Left lobe of liver (tissue), 2 donors: ENCODE results near the gene MET. TPM values are rescaled to one million over a fixed set of nuclear protein-coding genes. Genes with fewer than 3 reads are reported as not detected.
"Not testable (repeated sequence)": the region's sequence is repeated elsewhere in the genome, so short reads cannot be mapped to it uniquely, and the experiment has no call there.

Experiments used
- ATAC-seq: fragments of 200-7000 bp; cut with Tn5 transposase; one replicate; pipeline ENCODE4 v1.9.1; 2020; ENCODE audit warnings: mild to moderate bottlenecking, moderate library complexity
- DNase-seq: peaks from one replicate; pipeline ENCODE4 v3.0.0-alpha.2; 2020; ENCODE audit warnings: low spot score
- total RNA-seq: library from RNA; stranded (reverse); gene quantifications from one replicate; pipeline ENCODE4 v1.2.1, GENCODE V29; 2021
- donor health status: DM: no; HTN: no; CAD: no; lungs with moderate emphysema.
- donor health status: DM: no; HTN: yes; CAD: no.

MET gene
- total RNA-seq, 1 donor from 2014 or later, result 32.2 TPM

DNA sequence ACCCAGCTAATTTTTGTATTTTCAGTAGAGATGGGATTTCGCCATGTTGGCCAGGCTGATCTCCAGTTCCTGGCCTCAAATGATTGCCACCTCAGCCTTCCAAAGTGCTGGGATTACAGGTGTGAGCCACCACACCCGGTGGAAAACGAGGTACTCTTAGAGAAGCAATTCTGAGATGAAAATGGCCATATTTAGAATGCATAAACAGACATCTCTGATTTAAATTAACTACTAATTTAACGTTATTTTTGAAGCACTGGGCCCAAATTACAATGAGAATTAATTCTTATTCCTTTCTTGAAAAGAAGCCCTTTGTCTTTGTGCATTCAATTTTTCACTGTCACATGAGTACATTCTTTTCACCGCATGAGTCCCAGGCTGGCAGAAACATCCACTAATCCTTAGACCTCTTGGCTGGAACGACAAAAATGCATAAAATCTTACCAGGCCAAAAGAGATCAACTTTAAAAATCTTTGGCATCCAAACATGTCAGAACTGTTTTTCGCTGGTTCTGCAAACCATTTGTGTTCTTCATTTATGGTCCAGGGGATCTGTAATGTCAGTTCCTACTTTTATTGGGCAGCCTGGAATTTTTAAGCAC is 130.2 kb downstream of the MET start:
- DNase-seq, result no peak
- no peak for ATAC-seq

- DNase-seq (no peak), ATAC-seq (peak; percentile 55)
These were observed 130.8 kb downstream of the MET start for GRCh38 chr7:116802746-116803152.

- ATAC-seq, result no peak
- no peak for DNase-seq
These were observed 132.5 kb downstream of the MET start for GRCh38 chr7:116804471-116804870.

DNA sequence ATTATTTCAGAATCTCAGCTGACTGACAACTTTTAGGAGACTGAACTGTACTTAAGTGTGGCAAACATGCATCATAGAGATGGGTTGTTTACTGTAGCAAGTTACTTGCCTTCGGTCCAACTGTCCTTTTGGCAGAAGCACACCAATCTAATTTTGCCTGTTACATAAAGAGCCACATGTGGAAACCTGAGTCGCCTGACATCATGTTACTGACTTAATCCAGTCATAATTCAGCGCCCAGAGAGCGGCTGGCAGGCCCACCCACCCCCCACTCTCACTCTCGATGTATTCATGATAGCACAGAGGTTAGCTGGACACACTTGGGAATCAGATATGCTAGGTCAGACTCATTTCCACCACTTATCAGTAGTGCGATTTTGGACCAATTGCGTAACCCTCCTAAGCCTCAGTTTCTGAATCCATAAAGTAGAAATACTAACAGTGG is 133.1 kb downstream of the MET start:
- DNase-seq (peak; percentile 67), ATAC-seq (peak; percentile 58)

DNA sequence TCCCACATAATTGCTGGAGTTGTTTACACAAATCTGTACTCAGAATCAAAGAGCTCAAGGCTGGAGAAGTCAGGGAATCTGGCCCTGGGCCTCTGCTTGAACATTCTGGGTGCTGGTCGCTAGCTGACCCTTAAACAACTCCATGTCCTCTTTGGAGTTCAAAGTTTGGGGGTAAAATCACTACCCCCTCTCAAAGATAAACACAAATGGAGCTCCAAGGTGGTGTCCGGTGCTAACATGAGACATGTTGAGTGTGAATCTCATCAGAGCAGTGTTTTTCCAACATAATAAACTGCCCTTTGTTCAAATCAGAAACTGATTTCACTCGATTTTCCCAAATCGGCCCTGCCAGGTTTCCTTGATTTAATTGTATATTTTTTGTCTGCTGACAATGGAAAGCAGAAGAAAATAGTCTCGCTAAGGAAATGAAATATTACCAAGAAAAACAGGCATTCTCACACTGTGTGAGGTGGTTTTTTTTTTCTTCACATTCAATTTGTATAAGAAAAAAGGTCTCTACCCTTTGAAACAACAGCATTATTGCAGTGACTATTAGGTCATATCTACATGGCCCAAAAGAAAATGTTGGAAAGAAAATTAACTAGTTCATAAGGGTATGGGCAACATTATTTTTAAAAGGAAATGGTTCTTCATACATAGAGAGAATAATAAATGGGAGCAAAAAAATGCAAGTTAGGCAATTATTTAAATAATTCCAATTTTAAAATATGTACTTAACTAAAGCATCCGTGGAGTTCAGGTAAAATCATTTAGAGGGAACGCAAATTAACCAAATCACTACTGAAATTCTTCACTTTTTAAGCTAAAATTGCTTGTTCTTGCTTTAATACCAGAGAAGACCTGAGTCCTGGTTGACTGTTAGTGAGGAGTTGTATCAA is 134.3 kb downstream of the MET start:
- ATAC-seq, result no peak
- DNase-seq, result no peak

DNA sequence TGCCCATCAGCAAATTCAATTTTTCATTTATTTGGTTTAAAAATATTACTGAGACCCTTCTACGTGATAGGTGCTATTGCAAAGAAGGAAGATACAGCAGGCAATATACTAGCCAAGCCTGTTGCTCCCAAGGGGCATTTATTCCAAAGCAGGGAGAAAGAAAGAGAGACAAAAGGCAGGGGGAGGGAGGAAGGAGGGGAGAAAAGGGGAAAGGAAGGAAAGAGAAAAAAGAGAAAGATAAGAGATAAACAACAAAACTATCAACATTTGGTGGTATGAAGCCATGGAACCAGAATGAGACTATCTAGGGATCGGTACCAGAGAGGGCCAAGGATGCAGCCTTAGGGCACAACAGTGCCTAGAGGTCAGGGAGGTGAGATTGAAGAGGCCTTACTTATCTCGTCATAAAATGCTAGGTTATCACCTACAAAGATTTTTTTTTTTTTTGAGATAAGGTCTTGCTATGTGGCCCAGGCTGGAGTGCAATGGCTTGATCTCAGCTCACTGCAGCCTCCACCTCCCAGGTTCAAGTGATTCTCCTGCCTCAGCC is 135.1 kb downstream of the MET start:
- ATAC-seq (no peak), DNase-seq (no peak)

- DNase-seq (no peak), ATAC-seq (peak; percentile 78)
These were observed 137.8 kb downstream of the MET start for GRCh38 chr7:116809636-116810266.

DNA sequence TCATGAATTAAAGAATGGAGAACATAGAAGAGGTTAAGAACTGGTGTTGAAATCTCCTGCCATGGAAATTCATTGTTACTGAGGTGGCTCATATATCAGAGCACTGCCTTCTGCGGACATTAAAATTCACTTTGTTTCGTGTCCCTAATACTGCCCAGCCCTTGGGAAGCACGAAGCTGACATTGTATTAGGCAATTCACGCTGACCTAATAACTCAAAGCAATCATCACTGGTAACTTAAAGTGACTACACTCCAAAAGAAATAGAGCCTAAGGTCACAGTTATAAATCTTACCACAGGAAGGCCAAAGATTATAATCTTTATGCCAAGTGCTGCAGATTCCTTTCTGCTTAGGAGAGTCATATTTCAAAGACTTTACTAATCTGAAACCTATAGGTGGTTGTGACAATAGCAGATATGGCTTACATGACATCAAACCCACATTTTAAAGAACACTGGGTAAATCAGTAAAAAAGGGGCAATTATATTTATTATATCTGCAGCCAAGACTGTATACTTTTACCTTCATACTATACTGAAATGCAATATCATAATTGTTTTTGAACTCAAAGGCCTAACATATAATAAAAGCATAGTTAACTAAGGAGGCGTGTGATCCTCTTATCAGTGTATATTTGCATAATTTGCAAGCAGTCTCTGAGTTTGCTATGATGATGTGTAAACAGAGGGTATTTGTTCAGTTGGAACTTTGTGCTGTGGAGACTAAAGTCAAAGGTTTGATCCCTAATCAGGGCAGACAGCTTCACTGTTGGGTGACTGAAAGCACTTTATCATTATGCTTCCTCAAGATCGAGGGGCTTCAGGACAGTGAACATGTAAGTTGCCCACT is 138.5 kb downstream of the MET start:
- DNase-seq, result no peak

GRCh38 chr7:116811768-116812167 is 139.8 kb downstream of the MET start:
- ATAC-seq, result no peak
- DNase-seq, result no peak

More for the DNA sequence above, 138.5 kb downstream of the MET start:
- peak; percentile 73 for ATAC-seq

DNA sequence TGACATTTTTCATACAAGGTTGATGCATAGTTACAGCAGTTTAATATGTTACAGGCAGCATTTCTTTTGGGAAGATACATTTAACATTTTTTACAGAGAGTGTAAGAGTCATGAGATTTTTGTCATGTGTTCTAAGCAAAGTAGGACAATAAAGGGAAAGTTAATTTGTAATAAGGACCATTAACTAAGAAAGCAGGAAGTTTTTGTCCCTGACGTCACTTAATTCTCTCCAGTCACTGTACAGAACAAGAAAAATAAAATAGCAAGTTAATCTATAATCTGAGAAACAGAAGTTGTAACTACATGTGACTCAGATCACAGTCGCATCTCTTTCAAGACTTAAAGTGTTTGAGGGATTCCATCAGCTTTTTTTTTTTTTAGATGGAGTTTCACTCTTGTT is 140.9 kb downstream of the MET start:
- DNase-seq (no peak), ATAC-seq (no peak)

DNA sequence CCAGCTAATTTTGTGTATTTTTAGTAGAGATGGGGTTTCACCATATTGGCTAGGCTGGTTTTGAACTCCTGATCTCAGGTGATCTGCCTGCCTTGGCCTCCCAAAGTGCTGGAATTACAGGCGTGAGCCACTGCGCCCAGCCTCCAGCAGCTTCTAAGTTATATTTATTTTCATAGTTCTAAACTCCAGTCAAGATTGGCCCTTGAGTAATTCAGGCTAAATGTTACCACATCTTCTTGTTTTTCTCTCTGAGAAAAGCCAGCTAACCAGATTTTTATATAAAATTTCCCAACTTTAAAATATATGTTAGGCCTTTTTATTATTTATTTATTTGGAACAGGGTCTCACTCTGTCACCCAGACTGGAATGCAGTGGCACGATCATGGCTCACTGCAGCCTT is 141.4 kb downstream of the MET start:
- not testable (repeated sequence) for DNase-seq, ATAC-seq

DNA sequence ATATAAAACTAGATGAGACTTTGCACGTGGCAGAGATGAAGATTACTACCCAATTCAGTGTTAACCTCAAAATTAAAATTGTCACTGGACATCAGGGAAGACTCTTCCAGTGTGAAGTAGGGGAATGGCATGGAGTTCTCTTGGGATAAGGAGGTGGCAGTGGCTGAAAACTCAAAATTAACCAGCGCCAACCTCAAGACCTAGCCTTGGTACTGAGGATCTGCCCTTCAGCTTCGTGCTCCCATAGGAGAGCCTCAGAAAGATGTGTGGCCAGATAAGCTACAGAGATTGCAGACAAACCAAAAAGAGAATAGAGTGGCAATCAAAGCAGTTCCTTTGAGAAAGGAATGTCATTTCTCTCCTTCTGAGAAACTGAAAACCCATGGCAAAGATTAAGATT is 143.0 kb downstream of the MET start:
- no peak for DNase-seq
- ATAC-seq, result no peak

- DNase-seq (no peak), ATAC-seq (no peak)
These were observed 148.2 kb downstream of the MET start for GRCh38 chr7:116820149-116820548.

GRCh38 chr7:116821647-116822046 is 149.7 kb downstream of the MET start:
- DNase-seq, ATAC-seq: not testable (repeated sequence)

GRCh38 chr7:116824449-116824848 is 152.5 kb downstream of the MET start:
- DNase-seq (no peak), ATAC-seq (no peak)

- ATAC-seq (no peak), DNase-seq (no peak)
These were observed 156.3 kb downstream of the MET start for GRCh38 chr7:116828281-116828680.

- ATAC-seq (no peak), DNase-seq (no peak)
These were observed 157.0 kb downstream of the MET start for GRCh38 chr7:116829041-116829440.

GRCh38 chr7:116829493-116829892 is 157.5 kb downstream of the MET start:
- DNase-seq (no peak), ATAC-seq (no peak)

GRCh38 chr7:116832692-116833091 is 160.7 kb downstream of the MET start:
- no peak for ATAC-seq
- no peak for DNase-seq

- peak; percentile 97 for ATAC-seq
- DNase-seq, result peak; percentile 70
These were observed 163.0 kb downstream of the MET start for GRCh38 chr7:116834815-116835504.
